Fibroblast of skin of right quadriceps (primary cell): ENCODE data around the gene COQ4.
"Not testable (repeated sequence)": the region's sequence is repeated elsewhere in the genome, so short reads cannot be mapped to it uniquely, and the experiment has no call there.

Source experiments
- DNase-seq: peaks from one replicate; pipeline ENCODE4 v3.0.0-alpha.2; 2013

COQ4 gene

DNA sequence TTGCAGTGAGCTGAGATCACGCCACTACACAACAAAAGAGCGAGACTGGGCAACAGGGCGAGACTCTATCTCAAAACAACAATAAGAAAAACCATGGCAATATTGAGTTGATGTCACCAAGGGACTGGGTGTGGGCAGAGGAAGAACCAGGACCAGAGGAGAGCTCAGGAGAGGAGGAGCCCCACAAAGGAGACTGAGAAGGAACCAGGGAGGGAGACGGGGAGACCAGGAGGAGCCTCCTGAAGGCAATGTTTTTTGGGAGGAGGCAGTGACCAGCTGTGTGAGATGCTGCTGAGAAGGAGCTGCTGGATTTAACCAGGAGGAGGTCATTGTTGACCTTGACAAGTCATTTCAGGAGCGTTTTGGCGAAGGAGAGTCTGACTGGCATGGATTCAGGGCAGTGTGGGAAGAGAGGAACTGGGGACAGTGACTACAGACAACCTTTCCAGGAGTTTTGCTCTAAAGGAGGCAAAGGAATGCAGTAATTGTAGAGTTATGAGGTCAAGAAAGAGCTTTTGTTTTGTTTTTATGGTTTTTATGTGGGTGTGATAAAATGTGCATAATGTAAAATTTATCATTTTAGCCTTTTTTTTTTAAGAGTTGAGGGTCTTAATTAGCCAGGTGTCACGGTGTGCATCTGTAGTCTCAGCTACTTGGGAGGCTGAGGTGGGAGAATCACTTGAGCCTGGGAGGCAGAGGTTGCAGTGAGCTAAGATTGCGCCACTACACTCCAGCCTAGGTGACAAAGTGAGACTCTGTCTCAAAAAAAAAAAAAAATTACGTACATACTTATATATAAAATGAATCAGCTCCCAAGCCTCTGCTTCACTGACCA is 18.3 kb upstream of the COQ4 start:
- peak; percentile 9 for DNase-seq

DNA sequence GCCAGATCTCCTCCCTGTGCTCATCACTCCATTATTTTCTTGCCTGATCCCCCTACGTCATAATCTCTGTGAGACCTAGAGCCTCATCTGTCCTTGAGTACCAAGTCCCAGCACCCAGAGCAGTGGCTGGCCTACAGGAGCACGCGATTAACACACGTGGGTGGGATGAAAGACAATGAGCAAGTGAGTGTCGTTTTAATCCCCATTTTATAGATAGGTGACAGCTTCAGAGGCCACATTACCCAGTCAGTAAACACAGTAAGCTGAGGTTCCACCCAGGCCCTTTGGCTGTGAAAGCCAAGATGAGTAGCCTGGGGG is 17.7 kb upstream of the COQ4 start:
- peak; percentile 12 for DNase-seq

DNA sequence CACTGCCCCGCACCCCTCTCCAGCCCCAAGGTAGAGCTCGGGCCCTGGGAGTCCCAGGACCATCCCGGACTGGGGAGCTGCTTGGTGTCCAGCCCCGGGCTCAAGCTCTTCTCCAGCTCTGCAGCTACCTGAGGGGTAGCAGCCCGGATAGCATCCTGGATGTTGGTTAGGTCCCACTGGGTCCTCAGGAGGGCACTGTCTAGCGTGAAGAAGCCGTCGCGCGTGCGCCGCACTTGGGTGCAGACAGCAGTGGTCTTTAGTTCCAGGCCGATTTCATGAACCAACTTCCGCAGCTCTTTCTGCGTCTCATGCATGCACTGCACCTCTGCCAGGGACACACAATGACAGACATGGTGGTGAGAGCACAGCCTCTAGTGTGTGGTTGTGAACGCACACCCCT is 13.1 kb upstream of the COQ4 start:
- no peak for DNase-seq

DNA sequence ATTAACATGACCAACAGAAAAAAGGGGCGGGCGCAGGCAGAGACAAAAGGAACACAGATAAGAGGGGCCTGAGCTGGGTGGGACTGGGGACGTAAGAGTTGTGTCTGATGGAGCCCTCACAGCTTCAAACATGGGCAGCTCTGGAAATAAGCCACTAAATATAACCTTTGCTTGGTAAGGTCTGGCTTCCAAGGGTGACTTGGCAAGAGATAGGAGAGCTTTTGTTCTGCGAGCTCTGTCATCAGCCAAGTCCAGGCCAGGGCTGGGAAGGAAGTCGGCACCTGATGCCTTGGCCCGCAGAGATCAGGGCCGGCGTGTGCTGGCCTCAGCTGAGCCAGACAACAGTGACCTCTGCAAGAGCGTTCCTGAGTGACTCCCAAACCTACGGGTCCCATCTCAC is 12.2 kb upstream of the COQ4 start:
- no peak for DNase-seq

DNA sequence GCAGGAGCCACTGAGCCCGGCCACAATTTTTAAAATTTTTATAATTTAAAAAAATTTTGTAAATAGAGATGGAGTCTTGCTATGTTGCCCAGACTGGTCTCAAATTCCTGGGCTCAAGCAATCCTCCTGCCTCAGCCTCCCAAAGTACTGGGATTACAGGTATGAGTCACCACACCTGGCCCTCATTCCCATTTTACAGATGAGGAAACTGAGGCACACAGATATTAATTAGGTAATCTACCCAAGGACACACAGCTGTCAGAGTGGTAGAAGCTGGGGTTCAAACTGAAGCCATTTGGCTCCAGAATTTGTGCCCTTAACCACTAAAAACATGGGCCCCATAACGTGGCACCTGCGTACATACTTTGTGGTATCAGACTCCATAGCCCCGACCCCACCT is 7.9 kb upstream of the COQ4 start:
- DNase-seq, result no peak

DNA sequence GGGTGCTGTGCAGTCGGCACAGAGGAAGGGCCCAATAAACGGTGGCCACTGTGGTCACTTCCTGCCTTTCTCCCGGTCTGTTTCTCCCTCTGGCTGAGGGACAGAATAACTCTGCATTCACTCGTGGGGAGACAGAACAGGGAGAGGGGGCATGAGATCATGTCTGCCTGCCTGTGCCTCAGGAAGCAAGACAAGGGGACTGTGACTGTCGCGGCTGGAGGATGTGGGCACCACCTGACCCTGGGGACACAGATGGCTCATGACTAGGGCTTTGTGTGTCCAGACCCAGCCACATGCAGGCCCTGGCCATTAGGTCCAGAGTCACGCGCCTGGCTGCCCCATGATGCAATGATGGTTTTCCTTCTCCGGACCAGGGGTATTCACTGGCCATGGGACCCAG is 6.2 kb upstream of the COQ4 start:
- DNase-seq, result no peak

DNA sequence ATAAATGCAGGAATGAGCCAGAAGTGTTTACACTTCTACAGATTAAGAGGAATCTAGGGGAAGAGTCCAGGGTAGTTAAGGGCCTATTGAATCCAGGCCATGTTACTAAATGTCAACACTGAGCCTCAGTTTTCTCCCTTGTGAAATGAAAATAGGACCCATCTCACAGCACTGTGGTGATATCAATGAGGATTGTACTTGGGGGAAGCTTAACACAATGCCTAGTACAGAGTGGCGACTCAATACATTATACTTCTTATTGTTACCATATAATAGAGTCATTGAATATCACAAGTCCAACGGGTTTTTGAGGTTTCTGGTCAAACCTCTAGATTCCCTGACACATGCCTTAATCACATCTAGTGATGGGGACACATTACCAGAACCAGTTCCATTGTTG is 5.0 kb upstream of the COQ4 start:
- no peak for DNase-seq

DNA sequence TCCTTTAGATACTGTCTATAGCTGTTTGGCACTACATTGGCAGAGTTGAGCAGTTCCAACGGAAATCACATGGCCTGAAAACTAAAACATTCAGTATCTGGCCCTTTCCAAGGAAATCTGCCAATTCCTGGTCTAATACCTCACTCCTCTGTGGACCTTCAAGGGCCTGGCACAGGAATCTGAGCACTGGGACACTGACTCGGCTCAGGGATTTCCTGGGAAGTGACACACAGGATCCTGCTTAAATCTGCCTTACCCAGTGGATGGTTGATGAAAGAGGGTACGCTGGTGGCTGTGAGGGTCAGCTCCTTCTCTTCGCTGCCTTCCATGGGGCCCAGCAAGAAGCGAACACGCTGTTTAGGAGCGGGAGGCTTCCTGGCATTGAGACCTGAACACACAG is 1.3 kb upstream of the COQ4 start:
- no peak for DNase-seq

DNA sequence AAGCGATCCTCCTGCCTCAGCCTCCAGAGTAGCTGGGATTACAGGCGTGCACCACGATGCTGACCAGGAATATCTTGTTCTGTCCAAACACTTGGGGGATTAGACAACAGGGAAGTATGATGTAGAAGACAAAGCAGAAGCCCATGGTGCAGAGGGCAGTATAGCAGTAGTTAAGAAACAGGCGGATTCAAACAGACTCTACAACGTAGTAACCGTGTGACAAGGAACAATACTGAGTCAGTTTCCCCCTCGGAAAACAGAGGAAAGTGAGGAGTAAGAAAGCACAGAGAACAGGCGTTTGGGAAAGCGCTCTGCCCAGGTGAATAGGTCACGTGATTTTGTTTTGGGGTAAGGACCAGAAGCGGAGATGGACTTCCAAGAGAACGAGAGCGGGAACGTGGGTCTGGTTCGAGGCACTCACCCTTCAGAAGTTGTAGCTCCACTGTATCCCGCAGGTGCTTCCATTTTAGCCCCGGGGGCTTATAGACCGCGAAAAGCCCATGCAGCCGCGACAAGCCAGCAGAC is 698 bp upstream of the COQ4 start:
- no peak for DNase-seq

DNA sequence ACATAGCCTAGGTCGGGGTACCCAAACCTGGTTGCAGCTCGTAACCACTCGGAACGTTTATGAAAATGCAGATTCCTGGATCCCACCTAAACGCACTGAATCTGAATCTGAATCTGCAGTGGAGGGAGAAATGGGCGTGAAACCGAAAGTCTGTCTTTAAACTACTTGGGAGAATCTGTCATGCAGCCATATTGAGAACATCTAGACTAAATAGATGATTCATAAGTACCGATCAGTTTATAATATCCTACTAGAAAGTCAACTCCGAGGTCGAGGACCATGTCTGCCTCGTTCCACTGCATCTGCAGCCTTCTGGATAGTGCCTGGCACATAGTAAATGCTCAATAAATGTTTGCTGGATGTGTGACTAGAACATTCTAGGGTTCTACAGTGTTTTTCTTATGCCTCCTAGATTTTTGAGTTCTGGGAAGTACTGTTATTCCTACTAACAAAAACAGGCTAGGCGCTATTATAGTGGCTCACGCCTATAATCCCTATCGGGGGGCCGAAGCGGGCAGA is 632 bp downstream of the COQ4 start:
- no peak for DNase-seq

DNA sequence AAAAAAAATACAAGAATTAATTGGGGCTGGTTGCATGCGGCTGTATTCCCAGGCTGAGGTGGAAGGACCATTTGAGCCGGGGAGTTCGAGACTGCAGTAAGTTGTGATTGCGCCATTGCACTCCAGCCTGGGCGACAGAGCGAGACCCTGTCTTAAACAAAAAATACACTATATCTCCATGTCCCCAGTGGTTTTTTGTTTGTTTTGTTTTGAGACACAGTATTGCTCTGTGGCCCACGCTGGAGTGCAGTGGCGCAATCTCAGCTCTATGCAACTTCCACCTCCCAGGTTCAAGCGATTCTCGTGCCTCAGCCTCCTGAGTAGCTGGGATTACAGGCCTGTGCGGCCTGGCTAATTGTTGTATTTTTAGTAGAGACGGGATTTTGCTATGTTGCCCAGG is 1.2 kb downstream of the COQ4 start:
- no peak for DNase-seq

DNA sequence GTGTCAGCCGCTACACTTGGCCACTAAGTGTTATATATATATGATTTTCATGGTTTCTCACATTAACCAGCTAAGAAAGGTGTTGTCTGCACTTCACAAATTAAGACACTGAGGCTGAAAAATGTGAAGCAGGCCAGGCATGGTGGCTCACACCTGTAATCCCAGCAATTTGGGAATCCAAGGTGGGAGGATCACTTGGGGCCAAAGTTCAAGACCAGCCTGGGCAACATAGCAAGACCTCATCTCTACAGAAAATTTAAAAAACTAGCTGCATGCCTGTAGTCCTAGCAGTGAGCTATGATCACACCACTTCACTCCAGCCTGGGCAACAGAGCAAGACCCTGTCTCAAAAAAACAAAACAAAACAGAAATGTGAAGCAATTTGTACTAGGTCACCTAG is 1.8 kb downstream of the COQ4 start:
- DNase-seq, result no peak

DNA sequence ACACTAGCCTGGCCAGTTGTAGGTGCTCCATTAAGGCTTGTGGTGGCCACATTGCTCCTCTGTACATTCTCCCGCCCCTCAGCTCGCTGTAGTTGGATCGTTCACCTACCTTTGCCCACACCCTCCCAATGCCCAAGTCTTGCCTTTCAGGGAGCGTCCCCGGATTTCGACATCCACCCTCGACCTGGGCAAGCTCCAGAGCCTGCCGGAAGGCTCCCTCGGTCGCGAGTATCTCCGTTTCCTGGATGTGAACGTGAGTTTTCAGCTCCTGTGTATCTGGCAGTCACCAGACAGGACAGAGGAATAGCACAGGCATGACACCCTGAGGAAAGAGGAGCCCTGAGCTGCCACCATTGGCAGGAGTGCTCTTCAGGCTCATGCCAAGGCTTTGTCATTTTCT is 3.0 kb downstream of the COQ4 start:
- DNase-seq, result no peak

DNA sequence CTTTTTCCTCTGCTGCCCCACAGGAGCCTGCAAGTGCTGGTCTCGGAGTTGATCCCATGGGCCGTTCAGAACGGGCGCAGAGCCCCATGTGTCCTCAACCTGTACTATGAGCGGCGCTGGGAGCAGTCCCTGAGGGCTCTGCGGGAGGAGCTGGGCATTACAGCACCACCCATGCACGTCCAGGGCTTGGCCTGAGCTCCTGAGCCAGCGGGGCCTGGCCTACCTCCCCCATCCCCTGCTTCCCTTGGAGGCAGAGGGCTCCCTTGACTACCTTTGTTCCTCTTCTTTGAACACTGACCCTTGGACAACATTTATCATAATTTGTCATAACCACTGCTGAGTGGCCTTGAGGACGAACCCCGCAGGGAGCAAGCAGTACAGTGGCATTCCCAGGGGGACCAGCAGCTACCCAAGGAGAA is 10.8 kb downstream of the COQ4 start:
- no peak for DNase-seq

DNA sequence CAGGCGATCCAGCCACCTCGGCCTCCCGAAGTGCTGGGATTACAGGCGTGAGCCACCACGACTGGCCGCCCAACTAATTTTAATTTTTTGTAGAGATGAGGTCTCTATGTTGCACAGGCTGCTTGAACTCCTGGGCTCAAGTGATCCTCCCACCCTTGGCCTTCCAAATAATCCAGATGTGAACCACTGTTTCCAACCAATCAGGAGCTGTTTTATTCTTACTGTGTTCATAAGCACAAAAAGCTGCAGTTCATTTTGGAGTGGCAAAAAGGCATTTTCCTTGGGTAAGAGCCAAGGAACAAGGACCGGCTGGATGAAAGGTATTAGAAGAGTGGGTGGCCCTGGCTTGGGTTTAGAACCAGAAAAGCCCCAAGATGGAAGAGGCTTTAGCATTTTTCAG is 12.5 kb downstream of the COQ4 start:
- DNase-seq, result no peak

DNA sequence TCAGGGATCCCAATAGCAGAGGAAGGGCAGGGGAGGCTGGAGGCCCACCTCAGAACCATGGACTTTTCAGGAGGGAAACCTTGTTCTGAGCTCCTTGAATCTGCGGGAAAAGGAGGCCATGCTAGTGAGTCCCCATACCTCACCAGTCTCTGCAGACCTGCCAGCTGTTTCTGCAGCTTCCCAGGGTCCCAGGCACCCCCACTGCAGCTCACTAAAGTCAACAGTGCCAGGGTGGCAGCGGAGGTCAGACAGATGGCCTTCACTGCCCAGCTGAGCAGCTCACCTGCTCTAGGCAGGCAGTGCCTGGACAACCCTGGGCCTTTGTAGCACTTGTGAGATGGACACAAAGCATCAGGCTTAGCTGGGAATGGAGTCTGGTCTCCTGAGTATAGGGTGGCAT is 13.3 kb downstream of the COQ4 start:
- no peak for DNase-seq

DNA sequence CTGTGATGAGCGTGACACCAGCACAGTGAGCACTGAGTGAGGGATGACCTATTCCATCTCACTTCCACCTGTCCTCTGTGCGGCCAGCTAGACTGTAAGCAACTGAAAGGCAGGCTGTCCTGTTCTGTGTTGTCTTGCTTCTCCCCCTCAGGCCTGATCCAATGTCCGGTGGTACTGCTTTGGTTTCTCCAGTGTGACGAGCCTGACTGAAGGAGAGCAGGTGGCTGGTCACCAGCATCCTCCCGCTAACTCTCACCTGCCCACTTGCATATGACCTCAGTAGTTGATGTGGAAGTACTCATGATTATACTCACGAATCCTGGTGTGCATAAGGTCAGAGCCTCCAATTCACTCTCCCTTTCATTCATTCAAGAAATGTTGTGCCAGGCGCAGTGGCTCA is 15.3 kb downstream of the COQ4 start:
- DNase-seq, result no peak

DNA sequence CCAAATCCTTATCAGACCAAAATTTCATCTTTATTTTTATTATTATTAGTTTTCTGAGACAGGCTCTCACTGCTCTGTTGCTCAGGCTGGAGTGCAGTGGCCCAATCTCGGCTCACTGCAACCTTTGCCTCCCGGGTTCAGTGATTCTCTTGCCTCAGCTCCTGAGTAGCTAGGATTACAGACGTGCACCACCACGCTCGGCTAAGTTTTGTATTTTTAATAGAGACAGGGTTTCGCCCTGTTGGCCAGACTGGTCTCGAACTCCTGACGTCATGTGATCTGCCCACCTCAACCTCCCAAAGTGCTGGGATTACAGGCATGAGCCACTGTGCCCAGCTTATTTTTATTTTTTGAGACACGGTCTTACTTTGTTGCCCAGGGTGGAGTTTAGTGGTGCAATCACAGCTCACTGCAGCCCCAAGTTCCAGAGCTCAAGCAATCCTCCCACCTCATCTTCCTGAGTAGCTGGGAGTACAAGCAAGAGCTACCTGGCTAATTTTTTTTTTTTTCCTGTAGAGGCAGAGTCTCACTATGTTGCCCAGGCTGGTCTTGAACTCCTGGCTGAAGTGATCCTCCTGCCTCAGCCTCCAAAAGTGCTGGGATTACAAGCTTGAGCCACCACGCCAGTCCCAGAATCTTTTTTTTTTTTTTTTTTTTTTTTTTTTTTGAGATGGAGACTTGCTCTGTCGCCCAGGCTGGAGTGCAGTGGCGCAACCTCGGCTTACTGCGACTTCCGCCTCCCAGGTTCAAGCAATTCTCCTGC is 16.4 kb downstream of the COQ4 start:
- not testable (repeated sequence) for DNase-seq

DNA sequence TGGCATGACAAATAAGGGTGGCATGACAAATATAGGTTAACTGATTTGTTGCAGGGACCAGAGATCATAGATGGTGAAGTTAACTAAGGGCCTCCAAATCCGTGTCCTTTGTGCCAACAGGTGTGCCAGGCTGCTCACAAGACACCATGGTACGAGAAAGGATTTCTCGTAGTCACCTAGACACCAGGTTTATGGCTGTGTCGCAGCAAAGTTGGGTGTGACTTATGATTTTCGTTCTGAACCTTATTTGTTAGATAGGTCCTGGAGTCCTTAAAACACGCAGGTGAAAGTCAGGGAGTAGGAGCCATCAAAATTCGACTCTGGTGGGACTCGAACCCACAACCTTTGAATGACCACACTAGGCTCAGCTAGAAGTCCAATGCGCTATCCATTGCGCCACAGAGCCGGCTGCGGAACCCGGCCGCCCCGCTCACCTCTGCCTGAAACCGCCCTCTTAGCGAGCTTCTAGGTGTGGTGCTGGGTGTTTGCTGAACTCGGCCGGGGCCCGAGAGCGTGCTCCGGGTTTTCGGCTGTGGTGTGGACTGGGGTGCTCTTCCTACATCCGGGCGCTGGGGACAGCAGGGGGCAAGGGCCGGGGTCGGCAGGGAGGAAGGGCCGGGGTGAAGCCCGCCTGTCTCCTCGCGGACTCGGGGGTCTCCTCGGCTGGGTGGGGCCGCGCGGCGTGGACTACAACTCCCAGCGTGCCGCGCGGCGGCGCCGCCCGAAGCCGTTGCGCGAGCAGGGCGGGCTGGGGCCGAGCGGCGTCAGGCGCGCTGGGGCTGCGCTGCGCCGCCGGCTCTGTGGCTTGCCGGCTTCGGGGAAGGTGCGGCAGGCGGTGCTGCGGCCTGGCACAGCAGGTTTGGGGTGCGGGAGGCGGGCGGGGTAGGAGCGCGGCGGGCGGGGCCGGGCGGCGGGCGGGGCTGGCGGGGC is 17.4 kb downstream of the COQ4 start, which contains the start of gene SLC27A4:
TSS of gene SLC27A4 (plus strand) at position 767 of the 930 bp plus-strand sequence. CDS start 2,606 bp downstream, outside the sequence.
- peak; percentile 73 for DNase-seq

DNA sequence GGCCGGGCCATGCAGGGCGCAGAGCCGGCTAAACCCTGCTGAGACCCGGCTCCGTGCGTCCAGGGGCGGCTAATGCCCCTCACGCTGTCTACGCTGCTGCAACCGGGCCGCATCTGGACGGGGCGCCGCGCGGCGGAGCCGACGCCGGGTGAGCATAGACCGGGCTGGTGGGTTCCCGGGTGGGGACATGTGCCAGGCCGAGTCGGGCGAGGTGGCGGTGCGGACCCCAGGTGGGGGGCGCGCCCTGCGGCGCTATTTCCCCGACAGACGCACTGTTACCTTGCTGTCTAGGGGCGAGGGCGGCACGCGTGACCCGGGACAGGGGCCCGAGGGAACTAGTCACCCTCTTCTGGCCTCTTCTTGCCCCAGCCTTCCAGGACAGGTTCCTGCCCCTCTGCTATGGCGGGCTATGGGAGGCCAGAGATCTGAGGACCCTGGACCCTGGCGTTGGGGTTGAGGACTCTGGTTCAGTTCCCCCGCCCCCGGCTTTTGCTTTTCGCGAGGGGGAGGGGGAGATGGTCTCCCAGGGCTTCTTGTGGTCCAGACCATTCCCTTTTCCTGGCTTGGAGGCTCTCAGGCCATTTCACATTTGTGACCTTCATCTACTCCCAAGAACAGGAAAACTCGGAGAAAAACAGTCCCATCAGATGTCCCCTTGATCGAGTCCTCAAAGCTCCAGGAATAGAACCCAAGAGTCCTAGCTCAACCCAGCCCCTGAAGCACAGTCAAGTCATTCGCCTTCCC is 18.2 kb downstream of the COQ4 start:
- DNase-seq, result no peak

DNA sequence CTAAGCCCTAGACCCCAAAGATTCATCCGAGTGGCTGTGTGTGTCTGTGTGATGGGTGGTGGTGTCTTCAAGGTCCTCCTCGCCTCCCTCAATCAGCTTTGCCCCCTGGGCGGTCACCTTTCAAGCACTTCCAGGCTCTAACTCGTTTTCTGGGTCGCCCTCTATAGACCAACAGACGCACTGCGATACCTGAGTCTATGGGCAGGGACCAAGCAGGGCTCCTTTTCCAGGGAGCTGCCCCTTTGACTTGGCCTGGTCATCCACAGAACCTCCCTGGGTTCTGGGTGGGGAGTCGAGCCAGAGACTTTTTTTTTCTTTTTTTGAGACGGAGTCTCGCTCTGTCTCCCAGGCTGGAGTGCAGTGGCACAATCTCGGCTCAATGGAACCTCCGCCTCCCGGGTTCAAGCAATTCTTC is 18.8 kb downstream of the COQ4 start:
- peak; percentile 58 for DNase-seq
